OCI-M1 (cell line): ENCODE results near the gene PLPP1.
"Not testable (repeated sequence)": the region's sequence is repeated elsewhere in the genome, so short reads cannot be mapped to it uniquely, and the experiment has no call there.

Experiments used
- DNase-seq: peaks from one replicate; lab custom pipeline; 2025; lab: John Stamatoyannopoulos, UW

PLPP1 gene

DNA sequence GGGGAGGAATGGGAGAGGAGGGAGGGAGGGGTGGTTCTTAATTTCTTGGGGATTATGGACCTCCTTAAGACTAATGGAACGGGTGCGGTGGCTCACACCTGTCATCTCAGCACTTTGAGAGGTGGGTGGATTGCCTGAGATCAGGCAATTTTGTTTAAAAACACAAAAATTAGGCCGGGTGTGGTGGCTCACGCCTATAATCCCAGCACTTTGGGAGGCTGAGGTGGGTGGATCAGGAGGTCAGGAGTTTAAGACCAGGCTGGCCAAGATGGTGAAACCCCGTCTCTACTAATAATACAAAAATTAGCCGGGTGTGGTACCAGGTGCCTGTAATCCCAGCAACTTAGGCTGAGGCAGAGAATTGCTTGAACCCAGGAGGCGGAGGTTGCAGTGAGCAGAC, 30.8 kb downstream of the PLPP1 start:
- not testable (repeated sequence) for DNase-seq

DNA sequence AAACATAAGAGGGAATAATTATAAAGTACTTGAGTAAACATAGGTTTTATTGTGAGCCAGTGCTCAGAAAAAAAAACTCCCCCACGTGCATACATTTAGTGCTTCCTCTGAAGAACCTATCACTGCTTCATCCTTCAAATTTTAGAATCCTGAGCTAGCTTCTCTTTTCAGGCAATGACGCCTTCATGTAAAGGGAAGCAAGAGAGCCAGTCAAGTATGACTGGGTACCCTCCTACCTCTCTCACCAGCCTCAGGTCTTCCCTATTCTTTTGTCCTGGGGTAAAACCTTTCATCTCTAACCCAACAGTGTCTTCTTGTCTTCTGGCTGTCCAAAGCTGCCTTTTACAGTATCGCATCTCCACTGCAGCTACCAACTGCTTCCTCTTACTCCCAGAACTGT, 32.0 kb downstream of the PLPP1 start:
- DNase-seq, result no peak

DNA sequence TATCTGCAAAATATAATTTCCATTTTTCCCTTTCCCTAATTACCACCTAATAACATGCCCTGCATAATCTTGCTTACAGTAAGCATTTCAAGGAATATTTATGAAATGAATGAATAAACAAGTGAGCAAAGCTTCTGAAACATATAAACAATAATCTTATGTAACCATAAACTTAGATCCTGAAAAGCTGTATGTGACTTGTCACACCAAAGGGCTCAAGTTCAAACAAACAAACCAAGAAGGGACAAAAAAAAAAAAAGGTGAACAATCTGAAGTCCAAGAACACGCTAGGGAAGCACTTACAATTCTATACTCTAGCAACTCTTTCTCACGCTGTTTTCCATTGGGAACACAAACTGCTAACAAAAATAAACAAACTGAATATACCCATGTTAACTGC, 36.3 kb downstream of the PLPP1 start:
- no peak for DNase-seq

DNA sequence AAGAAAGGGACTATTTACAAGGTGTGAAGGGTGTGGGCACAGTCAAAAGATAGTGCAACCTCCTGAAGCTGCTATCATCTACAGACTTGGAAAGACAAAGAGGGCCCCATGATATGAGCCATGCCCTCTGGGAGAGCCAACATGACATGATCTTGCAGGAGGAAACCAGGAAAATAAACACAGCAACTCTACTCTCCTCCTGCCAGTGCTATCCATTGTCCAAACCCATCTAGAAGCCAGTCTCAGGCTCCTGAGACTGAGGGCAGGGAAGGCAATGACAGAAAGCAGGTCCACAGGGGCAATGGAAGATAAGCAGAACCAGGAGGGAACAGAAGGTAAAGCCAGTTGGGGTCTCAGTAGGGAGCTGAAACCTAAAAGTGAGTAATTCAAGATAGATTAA, 37.1 kb downstream of the PLPP1 start:
- DNase-seq, result no peak

DNA sequence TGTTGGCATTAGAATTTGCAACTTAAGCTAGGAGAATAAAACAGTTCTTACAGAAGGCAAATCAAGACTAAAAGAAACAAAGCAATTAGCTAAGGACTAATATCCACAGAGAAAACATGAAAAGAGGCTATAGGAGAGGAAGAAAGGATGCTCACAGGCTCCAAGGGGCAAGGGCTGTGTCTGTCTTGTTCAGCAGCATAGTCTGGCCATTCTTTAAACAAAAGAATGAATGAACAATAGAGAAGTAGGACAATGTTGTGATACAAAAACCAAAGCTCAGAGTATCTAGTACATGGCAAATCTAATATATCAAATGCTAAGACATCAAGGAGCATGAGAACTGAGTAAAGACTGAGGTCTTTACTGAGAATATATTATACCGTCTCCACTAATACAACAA, 39.5 kb downstream of the PLPP1 start:
- DNase-seq, result no peak

DNA sequence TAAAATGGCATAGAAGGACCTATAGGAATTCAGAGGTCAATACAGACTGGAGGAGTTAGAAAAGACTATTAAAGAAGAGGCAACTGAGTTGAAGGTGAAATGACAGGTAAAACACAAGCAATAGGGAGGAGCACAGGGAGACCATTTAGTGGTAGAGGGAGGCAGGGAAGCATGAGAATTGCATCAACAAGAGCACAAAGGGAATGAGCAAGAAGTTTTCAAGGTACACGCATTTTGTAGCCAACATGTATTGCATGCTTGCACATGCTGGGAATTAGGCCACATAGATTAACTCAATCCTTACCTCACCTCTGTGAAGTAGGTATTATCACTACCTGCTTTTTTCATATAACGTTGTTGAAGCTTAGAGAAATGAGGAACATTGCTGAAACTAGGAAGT, 42.3 kb downstream of the PLPP1 start:
- no peak for DNase-seq

DNA sequence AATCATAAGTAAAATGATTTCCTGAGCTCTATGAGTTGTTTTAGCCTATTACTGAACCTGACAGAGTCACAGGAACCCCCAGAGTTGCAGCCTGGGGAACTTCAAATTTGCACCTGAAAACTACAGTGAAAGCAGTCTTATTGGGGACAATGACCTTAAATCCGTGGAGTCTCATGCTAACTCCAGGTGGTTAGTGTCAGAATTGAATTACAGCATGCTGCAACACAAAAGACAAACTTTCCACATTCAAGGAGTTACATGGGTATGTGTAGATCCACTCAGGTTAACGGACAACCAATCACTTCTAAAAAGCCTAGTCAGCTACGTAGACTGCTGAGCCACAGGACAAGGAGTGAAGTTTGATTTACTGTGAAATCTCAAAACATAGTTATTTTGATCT, 49.7 kb downstream of the PLPP1 start:
- DNase-seq, result no peak

DNA sequence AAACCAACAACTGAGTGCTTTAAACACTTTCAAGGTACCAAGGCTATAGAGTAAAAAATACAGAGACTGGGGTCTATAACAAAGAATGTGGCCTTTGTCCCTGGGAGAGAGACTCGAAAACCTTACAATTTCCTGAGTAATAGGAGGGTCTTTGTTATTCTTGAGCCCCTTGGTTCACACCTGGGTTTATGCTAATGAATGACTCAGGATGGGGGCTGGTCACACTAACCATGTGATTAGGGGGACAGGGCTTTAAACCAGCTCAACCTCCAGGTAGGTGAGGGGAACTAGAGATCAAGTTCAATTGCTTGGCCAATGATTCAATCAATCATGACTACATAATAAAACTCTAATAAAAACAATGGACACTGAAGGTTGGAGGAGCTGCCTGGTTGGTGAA, 50.2 kb downstream of the PLPP1 start:
- no peak for DNase-seq

DNA sequence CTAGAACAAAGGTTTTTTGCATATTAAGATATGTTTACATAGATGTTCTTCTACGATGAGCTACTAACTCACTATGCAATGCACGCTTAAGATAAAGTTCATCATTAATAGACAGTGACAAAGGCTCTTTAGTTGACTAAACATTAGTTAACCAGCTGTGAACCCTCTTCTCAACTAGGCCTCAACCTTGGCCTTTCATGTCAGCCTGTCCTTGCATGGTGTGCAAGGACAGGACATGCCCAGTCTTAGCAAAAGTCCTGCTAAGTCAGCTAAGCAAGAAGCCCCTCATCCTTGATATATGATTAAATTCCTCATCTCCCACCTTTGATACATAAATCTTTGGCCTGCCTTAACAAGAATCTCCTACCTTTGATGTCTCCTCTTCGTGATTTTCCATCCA, 50.9 kb downstream of the PLPP1 start:
- DNase-seq, result no peak

DNA sequence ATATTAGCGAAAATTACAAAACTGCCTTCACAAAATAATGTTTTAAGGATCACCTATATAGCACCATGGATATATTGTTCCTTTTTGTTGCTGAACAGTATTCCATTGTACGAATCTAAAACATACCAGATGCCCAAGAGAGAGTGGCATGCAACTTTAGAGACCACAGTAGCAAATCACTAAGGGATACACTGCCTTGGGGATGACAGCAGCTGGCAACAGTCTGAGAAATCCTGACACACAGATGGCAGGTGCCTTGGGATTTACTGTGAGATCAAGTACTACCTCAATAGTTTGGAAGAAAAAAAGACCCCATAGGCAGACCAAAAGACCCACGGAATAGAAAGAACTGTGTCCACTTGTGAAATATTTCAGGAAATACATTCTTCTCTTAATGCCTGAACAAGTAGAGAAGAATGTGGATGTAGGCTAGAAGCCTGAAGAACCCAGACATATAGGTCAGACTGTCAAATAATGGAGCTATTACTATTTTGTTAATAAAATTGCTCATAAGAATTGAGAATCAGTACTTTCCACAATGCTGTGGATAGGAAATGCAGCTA, 53.4 kb downstream of the PLPP1 start:
- DNase-seq, result no peak

DNA sequence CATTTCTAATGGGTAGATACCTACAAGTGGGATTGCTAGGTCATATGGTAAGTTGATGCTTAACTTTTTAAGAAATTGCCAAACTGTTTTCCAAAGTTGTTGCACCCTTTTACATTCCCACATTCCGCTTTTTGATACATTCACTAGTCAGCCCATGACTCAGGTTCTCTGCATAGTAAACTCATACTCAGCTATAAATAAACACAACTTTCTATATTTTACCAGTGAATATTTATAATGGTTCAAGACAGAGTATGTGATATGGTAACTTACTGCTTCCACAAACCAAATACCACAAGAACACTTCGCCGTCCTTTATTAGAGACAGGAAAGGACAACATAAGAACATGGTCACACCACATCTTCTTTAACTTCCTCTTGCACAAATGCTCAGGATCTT, 54.0 kb downstream of the PLPP1 start:
- DNase-seq, result no peak

DNA sequence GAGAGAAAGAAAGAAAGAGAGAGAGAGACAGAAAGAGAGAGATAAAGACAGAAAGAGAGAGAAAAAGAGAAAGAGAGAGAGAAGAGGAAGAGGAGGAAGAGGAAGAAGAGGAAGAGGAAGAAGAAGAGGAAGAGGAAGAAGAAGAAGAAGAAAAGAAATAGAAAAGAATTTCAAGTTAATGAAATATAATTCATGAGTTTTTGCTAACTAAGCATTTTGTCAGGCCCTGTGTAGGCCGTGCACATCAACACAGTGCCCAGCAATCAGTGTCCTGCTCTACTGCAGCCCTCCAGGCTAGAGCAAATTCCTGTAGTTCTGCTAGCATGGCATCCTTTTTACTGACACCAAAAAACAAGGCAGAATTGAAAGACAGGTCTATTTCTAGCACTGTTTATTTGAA, 62.1 kb downstream of the PLPP1 start:
- DNase-seq, result no peak

DNA sequence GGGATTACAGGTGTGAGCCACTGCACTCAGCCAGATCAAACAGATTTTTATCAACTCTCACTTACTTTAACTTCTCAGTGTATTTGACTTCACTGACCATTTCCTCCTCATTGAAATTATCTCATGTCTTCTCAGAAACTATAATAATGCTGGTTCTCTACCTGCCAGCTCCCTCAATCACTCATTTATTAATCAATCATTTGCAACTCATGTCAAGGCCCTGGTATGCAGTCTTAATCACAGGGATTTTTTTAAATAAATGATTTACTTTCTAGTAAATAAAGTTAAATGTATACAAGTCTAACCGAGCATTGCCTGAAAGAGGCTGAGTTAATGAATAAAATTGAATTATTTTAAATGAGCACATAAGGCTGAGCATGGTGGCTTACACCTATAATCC, 63.3 kb downstream of the PLPP1 start:
- no peak for DNase-seq

DNA sequence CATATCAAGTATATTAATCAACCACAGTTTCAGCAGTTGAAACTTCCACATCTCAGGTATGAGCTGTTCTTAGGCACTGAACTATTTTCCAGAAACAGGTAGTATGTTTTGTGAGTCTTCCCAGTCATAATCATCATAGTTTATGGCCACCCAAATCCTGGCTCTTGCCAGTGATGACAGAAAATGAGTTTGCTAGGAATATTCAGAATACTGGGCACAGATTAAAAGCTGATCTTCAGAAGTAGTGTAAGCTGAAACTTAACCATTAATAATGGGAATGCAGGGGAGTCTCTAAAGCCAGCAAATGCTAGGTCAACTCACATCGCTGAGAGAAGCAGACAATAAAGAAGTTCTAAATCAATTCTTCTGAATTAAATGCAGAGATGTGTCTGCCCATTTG, 64.5 kb downstream of the PLPP1 start:
- no peak for DNase-seq

DNA sequence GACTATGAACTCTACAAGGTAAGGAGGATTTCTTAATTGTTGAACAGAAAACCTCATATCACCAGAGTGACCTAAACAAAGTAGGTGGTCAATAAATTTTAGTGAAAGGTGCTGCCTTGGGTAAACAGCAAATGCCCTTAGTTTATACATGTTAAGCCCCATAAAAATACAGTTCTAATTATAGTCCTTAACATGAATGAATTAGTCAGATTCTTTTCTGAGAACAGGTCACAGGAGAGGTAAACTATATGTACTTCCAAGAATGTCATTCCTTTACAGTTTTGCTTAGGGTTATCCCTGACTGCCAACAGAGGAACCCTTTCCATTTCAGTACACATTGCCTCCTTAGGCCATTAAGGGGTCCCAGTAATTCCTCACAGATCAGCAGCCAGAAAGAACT, 64.9 kb downstream of the PLPP1 start:
- no peak for DNase-seq

DNA sequence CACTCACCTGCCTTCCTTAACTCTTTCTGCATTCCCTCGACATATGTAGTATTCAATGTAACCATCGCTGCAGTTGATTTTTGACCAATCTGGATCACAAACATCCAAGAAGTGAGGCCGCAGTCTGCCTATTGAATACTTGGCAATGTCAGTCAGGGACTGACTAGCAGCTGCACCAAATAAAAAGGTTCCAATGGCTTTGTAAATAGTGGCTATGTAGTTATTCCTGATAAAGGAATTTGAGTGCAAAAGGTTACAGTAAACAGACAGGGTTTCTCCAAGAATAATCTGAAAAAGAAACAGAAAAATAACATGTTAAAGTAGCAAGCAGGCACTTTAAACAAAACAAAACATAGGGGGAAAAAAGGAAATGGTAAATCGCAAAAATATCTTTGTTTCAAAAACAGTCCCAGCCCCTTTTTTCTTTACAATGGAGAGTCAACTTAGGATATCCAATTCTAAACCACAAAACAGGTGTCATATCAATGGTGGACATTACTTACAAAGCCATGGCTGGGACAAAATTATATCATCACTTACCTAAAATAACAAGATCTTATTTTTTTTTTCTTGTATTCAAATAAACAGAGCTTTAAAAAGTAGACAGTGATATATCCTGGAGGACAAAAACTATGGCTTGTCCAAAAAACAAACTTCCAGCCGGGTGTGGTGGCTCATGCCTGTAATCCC, 66.8 kb downstream of the PLPP1 start:
- DNase-seq, result no peak

DNA sequence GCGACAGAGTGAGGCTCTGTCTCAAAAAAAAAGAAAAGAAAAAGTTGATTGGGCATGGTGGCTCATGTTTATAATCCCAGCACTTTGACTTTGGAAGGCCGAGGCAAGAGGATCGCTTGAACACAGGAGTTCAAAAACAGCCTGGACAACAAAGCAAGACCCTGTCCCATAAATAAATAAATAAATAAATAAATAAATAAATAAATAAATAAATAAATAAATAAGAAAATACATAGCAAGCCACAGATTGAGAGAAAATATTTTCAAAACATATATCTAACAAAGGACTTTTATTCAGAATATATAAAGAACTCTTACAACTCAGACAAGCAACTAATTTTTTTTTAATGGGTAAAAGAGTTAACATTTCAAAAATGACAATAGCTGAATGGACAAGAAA, 71.2 kb downstream of the PLPP1 start:
- DNase-seq, result no peak

DNA sequence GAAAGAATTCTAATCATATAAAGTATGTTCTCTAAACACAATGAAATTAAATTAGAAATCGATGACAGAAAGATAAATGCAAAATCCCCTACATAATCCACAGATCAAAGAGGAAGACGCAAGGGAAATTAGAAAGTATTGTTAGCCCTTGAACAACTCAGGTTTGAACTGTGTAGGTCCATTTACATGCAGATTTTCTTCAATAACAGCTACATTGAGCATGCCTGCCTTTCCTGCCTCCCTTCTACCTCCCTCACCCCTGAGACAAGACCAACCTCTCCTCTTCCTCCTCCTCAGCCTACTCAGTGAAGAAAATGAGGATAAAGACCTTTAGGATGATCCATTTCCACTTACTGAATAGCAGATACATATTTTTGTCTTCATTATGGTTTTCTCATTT, 75.2 kb downstream of the PLPP1 start:
- no peak for DNase-seq

DNA sequence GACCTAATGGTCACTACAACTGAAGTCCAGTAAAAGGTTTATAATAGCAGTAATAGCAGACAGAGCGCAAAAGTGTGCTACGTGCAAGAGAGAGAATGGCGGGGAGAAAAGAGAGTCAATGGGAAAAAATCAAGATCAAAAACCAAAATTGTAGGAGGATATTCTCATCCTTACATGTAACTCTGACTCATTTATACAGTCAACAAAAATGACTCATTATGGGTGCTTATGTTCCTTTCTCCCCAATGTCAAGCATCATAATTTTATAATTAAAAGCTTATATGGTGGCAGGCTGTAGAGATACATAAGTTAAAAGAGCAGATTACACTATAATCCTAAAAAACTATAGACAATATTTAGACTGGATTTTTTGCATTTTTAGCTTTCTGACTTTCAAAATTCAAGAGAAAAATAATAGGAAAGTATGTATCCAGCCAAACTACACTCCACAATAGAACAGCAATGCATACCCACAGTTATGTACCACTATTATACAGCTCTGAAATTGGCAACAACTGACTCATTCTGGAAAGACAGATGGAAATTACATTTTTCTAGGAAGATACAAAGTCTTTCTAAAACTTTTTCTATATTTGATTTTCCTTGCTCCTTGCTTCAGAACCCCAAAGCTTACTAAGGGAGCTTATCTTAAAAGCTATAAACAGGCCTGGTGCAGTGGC, 78.4 kb downstream of the PLPP1 start:
- no peak for DNase-seq

DNA sequence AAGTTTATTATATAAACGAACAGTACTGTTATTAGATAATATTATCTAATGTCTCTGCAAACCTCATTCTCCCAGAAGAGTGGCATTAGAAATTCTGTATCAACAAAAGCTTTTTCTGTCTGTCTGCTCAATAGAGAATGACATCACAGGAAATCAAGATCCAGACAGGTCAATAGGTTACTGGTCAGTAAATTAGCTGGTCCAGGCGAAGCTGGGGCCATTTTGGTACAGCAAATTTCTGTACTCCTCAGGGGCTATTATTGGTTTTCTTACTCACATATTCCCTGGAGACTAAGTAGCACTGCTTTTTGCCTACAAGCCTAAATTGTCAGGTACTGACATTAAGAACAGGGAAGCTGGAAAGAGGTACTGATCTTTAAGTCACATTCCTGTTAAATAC, 80.5 kb downstream of the PLPP1 start:
- no peak for DNase-seq

DNA sequence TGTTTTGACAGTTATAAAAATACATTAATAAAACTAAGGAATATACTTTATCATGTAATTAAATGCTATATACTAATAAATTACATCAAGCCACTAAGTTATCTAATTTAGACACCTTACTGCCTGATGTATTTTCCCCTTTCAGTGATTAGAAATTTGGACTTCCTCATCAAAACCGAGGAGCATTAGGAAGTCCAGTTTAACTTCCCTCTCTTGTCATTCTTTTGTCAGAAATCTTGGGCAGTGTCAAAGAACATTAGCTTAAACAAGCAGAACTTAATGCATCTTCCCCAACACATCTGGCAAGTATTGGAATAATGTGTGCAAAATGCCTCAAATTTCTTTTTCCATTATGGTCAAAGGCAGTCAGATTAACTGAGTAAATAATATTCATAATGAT, 81.6 kb downstream of the PLPP1 start:
- DNase-seq, result peak; percentile 10

DNA sequence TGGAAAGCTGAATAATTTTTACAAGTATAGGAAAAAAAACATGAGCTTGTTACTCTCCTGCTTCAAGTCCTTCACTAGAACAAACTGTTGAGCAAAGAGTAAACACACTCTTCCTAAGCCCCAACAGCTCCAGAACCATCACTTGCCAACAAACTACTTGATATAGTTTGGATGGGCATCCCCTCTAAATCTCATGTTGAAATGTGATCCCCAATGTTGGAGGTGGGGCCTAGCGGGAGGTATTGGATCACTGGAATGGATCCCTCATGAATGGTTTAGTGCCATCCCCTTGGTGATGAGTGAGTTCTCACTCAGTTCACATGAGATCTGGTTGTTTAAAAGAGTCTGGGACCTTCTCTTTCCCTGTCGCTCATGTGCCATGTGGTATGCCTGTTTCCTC, 82.8 kb downstream of the PLPP1 start:
- DNase-seq, result no peak

DNA sequence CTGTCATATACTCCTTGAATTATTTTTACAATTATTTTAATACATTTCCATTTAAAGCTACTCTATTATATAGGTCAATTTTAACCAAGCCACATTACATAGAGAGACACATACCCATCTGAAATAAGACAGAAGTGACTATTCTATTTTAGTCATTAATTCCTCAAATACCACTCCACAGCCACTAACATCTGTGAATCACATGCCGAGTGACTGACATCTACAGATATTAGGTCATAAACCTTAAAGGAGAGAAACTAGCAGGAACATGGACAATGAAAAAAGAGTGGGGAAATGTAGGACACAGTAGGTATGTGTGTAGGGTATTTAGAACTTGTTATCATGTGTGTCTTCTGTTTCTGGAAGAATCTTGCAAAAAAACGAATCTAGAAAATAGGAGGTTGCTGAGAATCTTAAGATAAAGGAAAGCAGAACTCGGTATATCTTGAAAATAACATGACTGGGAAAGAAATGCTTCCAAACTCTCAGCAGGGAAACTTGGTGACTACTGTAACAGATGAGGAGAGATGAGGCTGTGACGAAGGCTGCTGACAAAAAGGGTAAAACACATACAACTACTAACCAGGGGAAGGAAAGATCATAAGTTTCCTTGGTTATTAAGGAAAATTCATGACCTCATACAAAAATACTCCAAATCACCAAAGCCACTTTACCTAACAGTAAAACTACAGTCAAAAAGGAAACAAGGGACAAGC, 84.6 kb downstream of the PLPP1 start:
- peak; percentile 42 for DNase-seq
